Calu3 (cell line): Measurements from ENCODE around the gene ABCG4. TPM values are rescaled to one million over a fixed set of nuclear protein-coding genes. Genes with fewer than 3 reads are reported as not detected.

ENCODE experiments used
- BruUV-seq: library from RNA; stranded (reverse); fragments of 400-500 nt; replicated peaks from 2 replicates; lab custom pipeline; 2021; lab: Mats Ljungman, UMichigan
- CTCF ChIA-PET: fragments of 300-600 bp; sonication (Branson Sonifier 250); formaldehyde crosslinking; loops from one replicate; lab custom pipeline; 2022; ENCODE audit warnings: antibody characterized with exemption; lab: Charles Lee
- DNase-seq: peaks from one replicate; pipeline ENCODE4 v3.0.0; 2022
- H3K27ac Mint-ChIP-seq: one replicate; pipeline ENCODE4 v1.8.0; 2022; ENCODE audit warnings: mixed read lengths; ENCODE audit not compliant: unreplicated experiment
- H3K27me3 Mint-ChIP-seq: one replicate; pipeline ENCODE4 v1.8.0; 2022; ENCODE audit warnings: mixed read lengths; ENCODE audit not compliant: unreplicated experiment
- H3K36me3 Mint-ChIP-seq: one replicate; pipeline ENCODE4 v1.8.0; 2022; ENCODE audit warnings: mild to moderate bottlenecking, moderate library complexity, mixed read lengths; ENCODE audit not compliant: insufficient read depth, unreplicated experiment
- H3K4me1 Mint-ChIP-seq: one replicate; pipeline ENCODE4 v1.8.0; 2022; ENCODE audit warnings: mild to moderate bottlenecking, low read depth, mixed read lengths; ENCODE audit not compliant: unreplicated experiment
- H3K4me3 Mint-ChIP-seq: one replicate; pipeline ENCODE4 v1.8.0; 2022; ENCODE audit warnings: mild to moderate bottlenecking, low read depth, moderate library complexity, mixed read lengths; ENCODE audit not compliant: unreplicated experiment
- H3K9me3 Mint-ChIP-seq: one replicate; pipeline ENCODE4 v1.8.0; 2022; ENCODE audit warnings: low read depth, mixed read lengths; ENCODE audit not compliant: unreplicated experiment
- CTCF ChIP-seq: fragments of 200-600 bp; IDR thresholded peaks from one replicate; pipeline ENCODE4 v1.8.0; 2022; ENCODE audit warnings: antibody characterized with exemption; ENCODE audit not compliant: unreplicated experiment
- intact Hi-C: fragments of 100-400 bp; cut with micrococcal nuclease; formaldehyde crosslinking; loops from one replicate; pipeline ENCODE4 v1.10.0; 2022; ENCODE audit not compliant: unreplicated experiment
- total RNA-seq: library from RNA; stranded (reverse); gene quantifications from 2 replicates; pipeline ENCODE4 v1.2.3, GENCODE V29; 2022

ABCG4 gene
- total RNA-seq, 1 experiment from 2014 or later = not detected

GRCh38 chr11:119154178-119154577 is 5.3 kb downstream of the ABCG4 start:
- no TSS peak for BruUV-seq
- Mint-ChIP-seq H3K4me1 (peaks cover 9% of the 10 kb centered on the region), H3K36me3 (no peaks in the 10 kb centered on the region), H3K4me3 (no peak overlapping the region), H3K9me3 (no peaks in the 10 kb centered on the region), H3K27ac (no peak overlapping the region), H3K27me3 (peaks cover 66% of the 10 kb centered on the region)
- no peak for DNase-seq
- intact Hi-C loops = no loop called here
- no peak for TF ChIP-seq CTCF
- CTCF ChIA-PET = interaction anchor here (1.2 kb wide), 1 partner anchor 43 kb away, joined by 3 read pairs; no protein-coding TSS in a partner anchor

- Mint-ChIP-seq H3K27ac (no peak overlapping the region), H3K27me3 (peaks cover 75% of the 10 kb centered on the region), H3K9me3 (no peaks in the 10 kb centered on the region), H3K36me3 (no peaks in the 10 kb centered on the region), H3K4me1 (peaks cover 9% of the 10 kb centered on the region), H3K4me3 (no peak overlapping the region)
- no TSS peak for BruUV-seq
- intact Hi-C loops = no loop called here
- DNase-seq = peak; percentile 34
- TF ChIP-seq CTCF = no peak
- CTCF ChIA-PET = interaction anchor here (0.6 to 1.8 kb wide), 3 partner anchors 10 to 13 kb away, joined by 3 to 4 read pairs (median 4); partner anchors contain the start of gene NLRX1
Measured at GRCh38 chr11:119155733-119156492, 7.1 kb downstream of the ABCG4 start.

GRCh38 chr11:119156496-119156895 is 7.6 kb downstream of the ABCG4 start:
- Mint-ChIP-seq H3K27me3 (peaks cover 69% of the 10 kb centered on the region), H3K27ac (no peak overlapping the region), H3K4me1 (peaks cover 9% of the 10 kb centered on the region), H3K36me3 (no peaks in the 10 kb centered on the region), H3K9me3 (no peaks in the 10 kb centered on the region), H3K4me3 (no peak overlapping the region)
- CTCF ChIA-PET = interaction anchor here (0.6 to 1.8 kb wide), 2 partner anchors 12 kb away, joined by 3 to 4 read pairs; partner anchors contain the start of gene NLRX1
- no TSS peak for BruUV-seq
- intact Hi-C loops = no loop called here
- no peak for TF ChIP-seq CTCF
- DNase-seq = no peak

- Mint-ChIP-seq H3K4me1 (peaks cover 9% of the 10 kb centered on the region), H3K27me3 (peaks cover 65% of the 10 kb centered on the region), H3K4me3 (no peak overlapping the region), H3K9me3 (no peaks in the 10 kb centered on the region), H3K36me3 (no peaks in the 10 kb centered on the region), H3K27ac (no peak overlapping the region)
- intact Hi-C loops = no loop called here
- CTCF ChIA-PET = interaction anchor here (1.8 kb wide), 1 partner anchor 12 kb away, joined by 4 read pairs; the partner anchor contains the start of gene NLRX1
- DNase-seq = peak; percentile 9
- TF ChIP-seq CTCF = no peak
- BruUV-seq = no TSS peak
Measured at GRCh38 chr11:119157063-119157462, 8.2 kb downstream of the ABCG4 start.
